Eye (tissue), 1 donor: Measurements from ENCODE around the gene AXIN2.

ENCODE experiments used
- DNase-seq: peaks from one replicate; pipeline ENCODE4 v3.0.0-alpha.2; 2015

Gene AXIN2

DNA sequence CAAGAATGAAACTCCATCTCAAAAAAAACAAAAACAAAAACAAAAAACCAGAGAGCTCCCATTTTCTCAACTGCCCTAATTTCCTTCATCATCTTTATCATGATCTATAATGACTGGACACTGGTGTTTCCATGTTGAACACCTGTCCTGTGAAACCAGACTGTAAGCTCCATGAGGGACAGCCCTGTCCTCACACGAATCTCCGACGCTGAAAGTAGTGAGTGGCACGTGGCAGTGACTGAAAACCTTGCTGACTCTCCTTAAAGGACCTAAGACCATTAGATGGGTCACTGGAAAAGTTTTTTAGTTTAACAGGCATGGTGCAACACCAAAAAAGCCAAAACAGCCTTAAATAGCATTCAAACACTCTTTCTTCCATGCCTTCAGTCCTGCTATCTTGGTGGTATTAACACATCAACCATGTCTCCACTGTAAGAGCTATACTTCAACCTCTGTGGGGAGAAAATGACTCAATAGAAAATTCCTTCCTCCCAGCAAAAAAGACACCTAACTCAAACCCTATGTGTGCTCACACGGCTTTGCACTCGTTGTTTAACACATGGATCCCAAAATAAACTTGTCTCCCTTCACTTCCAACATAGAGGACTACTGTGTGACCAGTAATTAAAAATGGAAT is 8.3 kb downstream of the AXIN2 start:
- DNase-seq, result no peak

DNA sequence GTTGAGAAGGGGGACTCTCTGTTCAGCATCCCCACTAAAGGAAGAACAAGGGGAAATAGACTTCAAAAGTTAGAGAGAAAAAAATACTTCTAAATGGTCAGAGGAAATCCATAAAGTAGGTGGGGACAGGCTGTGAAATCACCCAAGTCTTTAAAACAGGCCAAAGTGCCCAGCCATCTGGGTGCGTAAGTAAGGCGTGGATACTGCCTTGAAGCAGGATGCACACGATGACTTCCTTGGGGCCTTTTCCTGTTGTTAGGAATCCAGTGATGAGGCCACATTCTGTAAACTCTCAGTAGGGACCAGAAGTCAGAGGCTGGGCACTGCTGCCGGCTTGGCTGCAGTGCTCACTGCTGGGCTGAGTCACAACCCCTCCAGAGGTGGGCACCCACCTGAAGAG is 9.2 kb downstream of the AXIN2 start:
- no peak for DNase-seq

DNA sequence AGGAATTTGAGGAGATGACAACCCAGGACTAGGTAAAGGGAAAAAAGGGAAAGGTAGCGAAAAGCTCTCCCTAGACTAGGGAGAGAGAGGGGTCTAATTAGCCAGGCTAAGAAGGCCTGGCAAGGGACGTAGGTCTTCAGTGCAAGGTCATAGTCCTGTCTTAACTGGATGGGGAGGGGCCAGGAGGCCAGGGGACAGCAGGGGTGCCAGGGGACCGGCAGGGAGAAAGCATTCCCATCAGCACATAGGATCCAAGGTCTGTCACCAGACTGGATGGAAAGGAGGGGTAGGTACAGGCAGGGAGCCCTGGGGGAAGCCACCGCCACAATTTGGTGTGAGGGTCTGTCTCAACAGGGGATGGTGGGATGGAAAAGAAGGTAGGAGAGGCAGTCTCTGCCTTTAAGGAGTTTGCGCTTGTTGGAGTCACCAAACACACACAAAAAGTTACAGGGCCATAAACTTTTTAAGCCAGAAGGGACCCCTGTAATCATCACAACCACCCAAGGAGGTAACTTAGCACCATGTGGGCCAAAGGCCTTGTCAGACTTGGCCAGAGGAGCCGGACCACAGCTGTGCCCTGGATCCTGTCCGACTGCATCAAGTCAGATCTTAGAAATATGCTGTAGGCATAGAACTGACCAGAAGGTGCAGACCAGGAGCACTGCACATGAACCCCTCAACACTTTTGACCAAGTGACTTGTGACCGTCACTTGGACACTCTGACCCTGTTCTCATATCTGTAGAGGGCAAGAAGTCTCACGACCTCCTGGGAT is 10.0 kb downstream of the AXIN2 start:
- no peak for DNase-seq

DNA sequence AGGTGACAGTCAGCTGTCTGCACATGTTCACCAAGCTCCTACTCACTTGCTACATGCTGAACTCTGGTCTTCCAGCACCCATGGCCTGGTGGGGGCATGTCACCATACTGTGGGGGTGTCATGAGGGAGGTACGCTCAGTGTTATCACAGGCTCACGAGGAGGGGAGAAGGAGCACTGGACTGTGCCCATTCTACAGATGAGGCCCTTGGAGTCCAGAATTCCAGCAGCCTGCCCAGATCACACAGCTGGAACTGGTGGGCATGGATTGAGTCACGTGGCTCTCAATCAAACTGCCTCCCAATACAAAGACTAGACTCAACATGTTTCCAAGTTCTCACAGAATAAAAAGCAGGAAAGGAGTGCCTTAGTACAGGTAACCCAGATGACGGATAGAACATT is 10.7 kb downstream of the AXIN2 start:
- DNase-seq, result no peak

DNA sequence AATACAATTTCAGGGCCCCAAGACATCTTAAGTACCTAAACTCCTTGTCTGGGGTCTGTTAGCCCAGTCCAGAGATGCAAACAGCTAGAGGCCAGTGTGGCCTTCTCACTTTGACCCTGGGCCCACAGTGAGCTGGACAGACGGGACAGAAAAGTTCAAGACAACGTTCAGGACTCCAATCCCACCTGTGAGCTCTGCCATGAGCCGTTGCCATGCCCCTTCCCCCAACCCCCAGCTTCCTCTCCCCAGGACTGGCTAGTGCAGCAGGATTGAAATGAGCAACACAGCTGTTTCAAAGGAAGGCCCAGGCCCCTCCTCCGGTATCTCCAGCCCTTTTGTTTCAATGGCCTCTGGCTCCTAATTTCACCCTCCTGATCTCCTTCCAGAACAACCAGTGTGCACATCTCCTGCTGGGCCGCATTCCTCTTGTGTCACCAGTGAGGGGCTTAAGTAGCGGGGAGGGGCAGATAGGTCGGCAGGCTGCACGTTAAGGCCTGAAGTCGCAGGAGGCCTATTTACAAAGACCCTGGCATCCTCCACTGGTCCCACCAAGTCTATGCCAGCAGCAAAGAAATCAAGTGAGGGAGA is 11.3 kb downstream of the AXIN2 start:
- no peak for DNase-seq

DNA sequence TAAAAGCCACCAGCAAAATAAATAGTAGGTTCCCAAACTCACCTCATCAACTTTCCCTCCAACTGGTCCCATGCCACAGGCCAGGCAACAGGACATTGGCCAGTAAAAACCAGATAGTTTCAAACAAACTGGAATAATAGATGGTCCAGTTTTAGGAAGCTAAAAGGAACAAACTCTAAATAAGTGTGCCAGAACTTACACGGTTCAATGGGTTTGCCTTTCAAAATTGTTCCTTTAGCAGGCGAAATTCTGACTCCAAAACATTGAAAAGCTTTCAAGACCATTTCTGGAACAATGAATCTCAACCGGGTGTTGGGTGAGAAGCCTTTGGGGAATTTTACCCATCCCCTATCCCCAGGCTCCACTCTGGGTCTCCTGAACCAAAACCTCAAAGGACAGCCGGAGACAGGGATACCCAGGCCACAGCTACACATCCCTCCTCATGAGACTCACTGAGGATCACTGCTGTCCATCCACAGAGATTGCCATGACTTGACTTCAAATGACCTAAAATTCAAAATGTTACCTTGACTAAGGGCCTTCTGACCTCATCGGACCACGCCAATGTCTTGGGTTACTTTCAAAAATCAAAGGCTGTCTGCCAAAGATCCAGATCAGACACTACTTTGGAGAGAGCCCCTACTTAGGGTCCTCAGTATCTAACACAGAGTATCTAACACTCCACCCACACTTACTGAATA is 13.0 kb downstream of the AXIN2 start:
- no peak for DNase-seq

DNA sequence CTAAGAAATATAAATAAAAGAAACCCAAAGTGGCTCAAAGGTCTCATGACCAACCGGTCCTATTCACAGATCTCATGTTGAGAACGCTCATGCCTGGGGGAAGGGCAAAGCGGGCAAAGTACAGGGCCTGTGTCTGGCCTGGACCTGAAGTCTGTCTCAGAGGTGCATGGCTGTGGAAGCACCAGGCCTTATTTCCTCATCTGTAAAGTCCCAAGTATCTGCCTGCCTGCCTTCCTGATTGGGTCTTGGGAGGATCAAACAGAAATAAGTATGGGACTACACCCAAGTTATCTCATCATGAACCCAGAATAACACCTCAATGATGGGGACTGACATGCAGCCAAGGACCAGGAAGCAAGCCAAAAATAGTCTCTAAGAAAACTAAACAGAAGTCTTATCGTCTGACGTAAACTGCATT is 14.2 kb downstream of the AXIN2 start:
- no peak for DNase-seq

DNA sequence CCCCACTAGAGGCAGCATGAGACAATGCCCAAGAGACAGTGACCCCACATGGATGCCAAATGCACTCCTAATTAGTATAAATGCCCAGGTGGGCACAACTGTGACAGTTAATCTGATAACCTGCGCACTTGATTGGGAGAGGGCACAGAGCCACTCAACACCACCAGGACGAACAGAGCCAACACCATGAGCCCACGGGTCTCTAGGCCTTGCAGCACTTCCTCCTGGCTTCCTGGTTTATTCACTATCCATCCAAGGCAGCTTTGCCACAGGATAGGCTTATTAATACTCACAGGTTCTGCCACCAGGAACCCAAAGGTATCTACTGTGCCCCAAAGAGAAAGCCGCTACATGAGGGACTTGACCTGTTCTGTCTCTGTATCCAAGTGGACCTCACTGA is 14.9 kb downstream of the AXIN2 start:
- no peak for DNase-seq

DNA sequence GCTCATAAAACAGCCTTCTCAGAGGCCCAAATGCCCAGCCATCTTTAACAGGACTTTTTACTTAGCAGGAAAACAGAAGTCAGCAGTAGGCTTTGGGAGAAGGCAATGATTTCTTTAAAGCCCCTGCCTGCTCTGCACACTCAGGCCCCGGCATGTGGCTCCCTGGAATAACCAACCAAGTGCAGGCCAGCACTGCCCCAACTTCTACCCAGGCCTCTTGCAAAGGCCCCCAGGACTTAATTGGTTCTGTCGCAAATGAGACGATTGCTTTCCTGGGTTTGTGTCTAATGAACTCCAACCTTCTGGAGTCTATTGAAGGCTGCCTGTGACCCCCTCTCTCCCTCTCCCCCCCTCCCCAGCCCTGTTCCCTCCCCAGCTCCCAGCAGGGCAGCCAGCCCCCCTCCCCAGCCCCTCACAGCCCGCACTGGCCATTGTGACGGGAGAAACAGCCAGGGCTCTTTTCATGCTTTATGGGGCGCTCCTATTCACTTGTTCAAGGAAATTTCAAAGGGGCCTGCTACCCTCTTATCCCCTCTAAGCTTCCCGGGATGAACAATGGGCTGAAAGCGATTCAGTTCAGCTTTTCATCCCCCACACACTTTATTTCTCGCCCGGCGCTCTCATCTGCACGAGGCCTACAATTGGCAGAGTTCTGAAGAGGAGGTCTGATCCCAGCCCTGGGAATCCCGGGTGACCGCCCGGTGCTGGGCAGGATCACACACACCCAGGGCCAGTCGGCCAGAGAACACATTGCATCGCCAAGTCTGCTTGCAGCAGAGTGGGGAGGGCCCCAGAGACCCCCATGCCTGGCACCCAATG is 15.5 kb downstream of the AXIN2 start:
- peak; percentile 74 for DNase-seq

DNA sequence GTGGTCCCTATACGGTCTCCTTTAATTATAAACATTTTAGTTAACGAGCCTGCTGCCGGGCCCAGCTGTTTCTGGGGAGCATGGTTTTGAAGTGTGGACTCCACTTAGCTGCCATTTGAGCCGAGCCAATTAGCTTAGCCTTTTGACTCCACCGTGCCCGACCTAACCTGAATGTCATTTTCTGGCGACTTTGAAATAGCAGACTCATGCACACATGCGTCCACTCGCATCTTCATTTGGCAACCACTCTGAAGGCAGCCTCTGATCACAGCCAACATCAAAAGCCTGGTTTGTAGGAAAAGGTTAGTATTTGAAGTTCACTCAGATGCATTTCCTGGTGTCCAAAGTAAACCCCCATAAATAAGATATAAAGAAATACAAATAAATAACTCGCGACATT is 16.8 kb downstream of the AXIN2 start:
- no peak for DNase-seq

DNA sequence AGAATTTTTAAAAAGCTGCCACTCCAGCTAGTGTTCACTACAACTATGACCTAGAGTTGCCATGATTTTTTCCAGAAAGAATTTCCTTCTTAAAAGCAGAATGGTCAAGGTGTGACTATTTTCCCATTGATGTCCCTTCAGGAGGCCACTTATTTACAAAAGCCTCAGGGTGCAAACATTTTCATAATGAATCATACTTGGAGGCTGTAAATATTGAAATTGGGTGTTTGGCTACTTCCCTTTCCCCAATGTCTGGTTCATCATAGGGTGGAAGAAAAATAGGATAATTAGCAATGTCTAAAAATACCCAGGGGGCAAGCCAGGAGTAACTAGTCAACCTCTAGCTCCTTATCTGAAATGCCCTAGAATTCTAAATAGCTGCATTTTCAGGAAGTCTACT is 18.8 kb downstream of the AXIN2 start:
- DNase-seq, result no peak

DNA sequence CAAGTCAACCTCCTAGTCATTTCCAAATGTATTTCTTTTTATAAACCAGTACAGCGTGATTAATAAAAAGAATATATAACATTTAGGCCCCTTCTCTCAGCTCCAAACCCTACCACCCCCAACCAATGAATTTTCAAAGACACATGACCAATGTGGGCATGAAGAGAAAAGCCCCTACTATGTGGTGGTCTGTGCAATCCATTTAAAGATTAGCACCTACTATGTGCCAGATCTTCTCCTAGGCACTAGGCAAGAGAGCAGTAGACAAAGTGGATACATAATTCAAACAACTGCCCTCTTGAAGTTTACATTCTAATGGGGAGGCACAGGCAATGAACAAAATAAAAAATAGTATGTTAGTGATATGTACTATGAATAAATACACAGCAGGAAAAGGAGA is 19.4 kb downstream of the AXIN2 start:
- DNase-seq, result no peak

DNA sequence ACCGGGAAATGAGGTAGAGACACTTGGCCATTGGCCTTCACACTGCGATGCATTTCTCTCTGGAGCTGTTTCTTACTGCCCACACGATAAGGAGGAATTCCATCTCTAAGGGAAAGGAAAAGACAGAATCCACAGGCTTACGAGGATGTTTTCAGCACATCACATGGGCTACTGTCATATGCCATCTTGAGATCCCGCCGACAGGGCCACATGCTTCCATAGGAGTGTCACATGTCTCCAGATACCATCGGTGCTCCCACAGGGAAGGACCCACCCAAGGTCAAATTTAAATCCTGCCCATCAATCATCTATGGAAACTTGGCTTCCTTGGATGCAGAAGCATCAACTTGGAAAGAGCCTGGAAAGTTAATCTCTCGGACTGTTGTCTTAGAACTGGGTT is 20.0 kb downstream of the AXIN2 start:
- no peak for DNase-seq

DNA sequence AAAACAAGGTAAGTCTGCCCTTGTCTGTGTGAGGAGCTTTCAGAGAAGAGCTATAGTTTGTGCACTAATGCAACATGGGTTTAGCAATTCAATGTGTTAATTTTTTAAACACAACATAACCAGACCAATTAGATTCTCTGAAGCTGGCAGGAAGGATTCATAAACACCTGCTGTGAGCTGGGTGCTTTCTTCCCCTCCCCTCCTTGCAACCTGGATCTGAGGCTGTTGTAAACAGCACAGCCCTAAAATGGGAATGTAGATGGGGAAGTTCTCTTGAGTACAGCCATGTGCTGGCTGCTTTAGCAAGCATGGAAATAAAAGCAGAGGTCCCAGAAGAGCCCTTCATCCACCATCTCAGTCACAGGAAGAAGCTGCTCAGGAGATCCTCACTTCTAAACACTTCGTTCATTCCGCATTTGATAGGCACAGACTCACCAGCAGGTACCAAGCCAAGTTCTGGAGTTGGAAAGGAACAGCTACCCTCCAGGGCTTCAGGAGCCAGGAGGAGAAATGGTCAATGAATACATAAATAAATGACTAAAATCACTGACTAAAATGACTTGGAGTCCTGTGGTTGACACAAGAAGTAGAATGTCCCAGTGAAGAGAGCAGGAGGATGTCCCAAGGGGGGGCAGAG is 21.7 kb downstream of the AXIN2 start:
- DNase-seq, result no peak

DNA sequence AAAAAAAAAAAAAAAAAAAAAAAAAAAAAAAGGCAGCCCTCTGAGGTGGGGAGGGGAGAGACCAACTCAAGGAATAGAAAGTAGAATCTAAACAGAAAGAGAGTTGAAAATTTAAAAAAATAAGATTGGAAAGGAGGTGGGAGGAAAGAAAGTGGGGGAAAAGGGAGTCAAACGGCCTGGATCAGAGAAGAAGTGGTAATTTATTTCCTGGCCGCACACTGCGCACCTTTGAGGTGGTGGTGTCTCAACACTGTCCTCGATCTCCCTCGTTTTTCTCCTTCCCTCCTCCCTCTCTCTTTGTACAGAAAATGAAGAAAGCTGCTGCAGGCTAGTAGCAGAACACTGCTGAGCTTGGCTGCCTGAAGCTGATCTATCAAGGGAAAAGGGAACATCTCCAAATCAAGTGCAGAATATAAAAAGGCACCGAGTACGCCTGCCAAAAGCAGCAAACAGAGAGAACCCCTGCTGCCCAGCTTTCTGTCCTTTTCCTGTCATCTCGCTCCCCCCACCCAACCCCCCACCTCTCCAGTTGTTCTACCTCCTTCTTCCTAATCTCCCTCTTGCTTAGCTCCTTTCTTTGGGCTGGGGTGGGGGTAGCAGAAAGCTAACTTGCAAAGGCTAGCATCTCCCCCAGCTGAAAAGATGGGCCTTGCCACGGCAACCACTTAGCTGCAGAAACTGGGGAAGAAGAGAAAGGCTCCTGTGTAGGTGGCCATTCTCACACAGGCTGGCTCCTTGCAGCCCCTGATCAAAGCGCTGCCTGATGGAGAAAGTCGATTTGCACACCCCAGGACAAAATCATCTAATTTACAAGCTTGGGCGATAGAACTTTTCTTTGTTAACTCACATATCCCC is 22.5 kb downstream of the AXIN2 start:
- DNase-seq, result no peak

DNA sequence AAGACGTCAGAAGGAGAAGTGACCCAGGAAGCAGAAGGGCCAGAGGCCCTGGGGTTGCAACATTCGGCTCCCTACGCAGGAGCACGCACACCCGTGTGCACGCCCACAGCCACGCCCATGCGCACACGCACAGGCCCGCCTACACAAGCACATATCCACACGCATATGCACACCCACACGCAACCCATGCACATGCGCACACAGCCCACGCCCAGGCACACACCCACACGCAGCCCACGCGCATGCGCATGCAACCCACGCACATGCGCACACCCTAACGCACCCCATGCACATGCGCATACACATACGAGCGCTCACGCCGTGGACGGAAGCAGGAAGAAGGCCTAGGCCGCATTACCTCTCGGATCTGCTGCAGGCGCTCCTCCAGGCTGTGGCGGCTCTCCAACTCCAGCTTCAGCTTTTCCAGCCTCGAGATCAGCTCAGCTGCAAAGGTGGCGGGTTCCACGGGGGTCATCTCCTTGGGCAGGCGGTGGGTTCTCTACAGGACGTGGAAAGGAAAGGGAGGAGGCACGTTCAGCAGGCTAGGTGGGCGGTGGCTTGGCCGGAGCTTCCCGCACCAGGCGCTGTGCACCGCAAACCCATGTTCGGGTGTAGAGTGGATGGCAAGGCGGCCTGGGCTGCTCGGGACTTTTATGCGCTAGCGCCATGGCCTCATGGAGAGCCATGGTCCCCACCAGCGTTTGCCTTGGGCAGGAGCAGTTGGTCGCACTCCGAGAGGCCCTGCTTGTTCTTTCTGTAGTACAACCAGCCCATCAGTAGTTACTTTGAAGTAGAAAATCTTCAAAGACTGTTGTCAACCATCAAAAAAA is 23.4 kb downstream of the AXIN2 start:
- DNase-seq, result no peak

DNA sequence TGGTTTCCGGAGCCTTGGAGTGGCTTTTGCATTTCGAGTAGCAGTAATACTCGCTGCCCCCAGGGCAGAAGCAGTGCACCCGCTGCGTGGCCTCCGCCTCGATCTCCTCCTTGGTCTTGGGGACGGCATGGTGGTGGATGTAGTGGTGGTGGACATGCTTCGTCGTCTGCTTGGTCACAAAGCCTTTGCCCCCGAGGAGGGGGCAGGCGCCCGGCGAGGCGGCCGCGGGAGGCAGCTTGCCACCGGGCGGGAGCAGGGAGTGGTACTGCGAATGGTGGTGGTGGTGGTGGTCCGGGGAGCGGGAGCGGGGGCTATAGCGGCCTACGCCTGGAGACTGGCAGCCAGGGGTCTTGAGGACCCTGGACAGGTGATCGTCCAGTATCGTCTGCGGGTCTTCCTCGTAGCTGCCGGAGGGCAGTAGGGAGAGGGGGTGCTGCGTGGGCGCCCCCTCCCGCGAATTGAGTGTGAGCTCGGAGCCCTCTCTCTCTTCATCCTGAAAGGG is 24.1 kb downstream of the AXIN2 start:
- no peak for DNase-seq

DNA sequence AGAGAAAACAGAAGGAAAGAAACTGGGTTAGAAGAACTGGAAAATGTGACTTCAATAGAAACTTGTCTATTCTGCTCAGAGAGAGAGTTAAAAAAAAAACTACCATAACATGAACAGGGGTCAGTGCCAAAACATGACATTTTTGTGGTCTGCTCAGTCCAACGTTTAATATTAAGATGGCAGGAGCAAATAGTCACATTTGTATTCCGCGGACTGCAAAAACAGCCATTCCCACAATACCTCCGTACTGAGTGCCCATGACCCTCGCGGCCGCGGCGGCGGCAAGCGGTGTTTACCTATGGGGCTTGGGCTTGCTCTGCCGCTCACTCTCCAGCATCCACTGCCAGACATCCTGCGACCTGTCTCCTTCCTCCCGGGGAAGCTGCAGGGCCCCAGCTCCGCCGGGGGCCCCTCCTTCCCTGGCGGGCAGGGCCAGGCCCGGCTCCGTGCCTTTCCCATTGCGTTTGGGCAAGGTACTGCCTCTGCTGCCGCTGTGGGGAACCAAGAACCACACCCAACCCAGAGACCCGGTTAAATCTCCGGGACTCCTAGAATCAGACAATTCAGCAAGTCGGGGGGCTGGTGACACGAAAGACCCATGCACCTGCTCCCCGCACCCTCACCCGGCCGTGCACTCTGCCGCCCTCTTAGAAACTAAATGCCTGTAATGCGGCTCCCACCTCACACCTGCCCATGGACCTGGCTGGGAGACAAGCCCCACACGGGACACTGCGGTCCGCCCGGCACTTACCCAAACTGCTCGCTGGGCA is 24.7 kb downstream of the AXIN2 start:
- no peak for DNase-seq

DNA sequence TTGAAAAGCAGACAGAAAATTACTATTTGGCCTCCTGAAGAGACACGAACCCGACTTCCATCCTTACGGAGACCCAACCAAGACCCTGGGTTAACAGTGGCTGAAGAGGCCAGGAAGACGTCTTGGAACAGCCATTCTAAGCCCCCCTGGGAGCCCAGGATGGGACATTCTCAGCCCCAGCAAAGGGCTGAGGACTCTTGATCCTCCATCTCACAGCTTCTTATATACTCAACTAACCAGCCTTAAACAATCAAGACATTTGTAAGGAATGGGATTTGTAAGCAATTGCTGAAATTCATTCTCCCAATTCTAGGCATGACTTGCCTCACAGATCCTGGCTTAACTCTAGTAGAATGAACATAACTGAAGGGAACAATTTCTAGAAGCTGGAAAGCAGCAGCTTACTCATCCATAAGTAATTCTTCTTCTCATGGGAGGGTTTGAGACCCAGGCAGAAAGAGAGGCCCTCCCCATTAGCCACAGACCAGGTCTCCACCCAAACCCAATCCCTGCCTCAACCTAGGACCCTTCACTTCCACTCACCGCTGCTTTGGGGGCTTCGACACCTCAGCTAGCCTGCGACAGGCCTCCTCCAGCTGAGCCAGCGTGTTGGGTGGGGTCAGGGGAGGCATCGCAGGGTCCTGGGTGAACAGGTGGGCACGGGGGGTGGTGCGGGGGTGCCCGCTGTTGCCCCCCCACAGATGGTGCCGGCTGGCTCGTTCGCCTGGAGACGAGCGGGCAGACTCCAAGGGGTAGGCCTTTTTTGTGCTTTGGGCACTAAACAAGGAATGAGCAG is 25.5 kb downstream of the AXIN2 start:
- no peak for DNase-seq
